ENCODE results near the gene GALNT17.

DNA sequence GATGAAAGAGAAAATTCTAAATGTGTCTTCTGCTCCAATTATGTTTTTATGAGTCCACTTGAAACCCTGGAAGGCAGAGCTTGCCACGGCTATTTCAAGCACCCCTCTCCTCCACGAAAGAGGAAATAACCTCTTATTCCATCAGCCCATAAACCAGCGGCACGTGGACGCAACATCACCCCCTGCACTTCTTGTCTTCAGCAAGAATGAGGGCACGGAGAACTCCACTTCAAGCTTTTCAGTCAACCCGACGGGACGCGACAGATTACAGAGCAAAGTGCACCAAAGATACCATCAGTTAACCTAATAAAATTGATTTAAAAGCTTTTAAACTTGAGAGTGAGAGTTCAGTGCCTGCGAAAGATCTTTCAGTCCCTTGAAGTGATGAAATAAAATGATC is 406.3 kb downstream of the GALNT17 start:
- TF ChIP-seq POLR2A (IDR thresholded peaks at IDR 0.05), result no peak
- TF ChIP-seq, protein P1, sequence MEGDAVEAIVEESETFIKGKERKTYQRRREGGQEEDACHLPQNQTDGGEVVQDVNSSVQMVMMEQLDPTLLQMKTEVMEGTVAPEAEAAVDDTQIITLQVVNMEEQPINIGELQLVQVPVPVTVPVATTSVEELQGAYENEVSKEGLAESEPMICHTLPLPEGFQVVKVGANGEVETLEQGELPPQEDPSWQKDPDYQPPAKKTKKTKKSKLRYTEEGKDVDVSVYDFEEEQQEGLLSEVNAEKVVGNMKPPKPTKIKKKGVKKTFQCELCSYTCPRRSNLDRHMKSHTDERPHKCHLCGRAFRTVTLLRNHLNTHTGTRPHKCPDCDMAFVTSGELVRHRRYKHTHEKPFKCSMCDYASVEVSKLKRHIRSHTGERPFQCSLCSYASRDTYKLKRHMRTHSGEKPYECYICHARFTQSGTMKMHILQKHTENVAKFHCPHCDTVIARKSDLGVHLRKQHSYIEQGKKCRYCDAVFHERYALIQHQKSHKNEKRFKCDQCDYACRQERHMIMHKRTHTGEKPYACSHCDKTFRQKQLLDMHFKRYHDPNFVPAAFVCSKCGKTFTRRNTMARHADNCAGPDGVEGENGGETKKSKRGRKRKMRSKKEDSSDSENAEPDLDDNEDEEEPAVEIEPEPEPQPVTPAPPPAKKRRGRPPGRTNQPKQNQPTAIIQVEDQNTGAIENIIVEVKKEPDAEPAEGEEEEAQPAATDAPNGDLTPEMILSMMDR (IDR thresholded peaks at IDR 0.05), result no peak

Data from upper lobe of left lung (tissue), 4 donors.